NCI-H1930 (cell line): Measurements from ENCODE around the gene CLOCK.

ENCODE experiments used
- DNase-seq, 2 experiments: peaks; one replicate each; lab custom pipeline; 2025; lab: John Stamatoyannopoulos, UW

CLOCK gene

GRCh38 chr4:55381502-55381901 is 165.2 kb downstream of the CLOCK start:
- DNase-seq: no peak

- no peak for DNase-seq
Observed at GRCh38 chr4:55380576-55380975, 166.1 kb downstream of the CLOCK start.

GRCh38 chr4:55378617-55379467 is 167.9 kb downstream of the CLOCK start:
- DNase-seq: no peak
